ENCODE measurements around the gene TMIGD3. TPM values are rescaled to one million over a fixed set of nuclear protein-coding genes. Genes with fewer than 3 reads are reported as not detected.

Gene TMIGD3
- total RNA-seq, 1 experiment from 2014 or later = not detected

DNA sequence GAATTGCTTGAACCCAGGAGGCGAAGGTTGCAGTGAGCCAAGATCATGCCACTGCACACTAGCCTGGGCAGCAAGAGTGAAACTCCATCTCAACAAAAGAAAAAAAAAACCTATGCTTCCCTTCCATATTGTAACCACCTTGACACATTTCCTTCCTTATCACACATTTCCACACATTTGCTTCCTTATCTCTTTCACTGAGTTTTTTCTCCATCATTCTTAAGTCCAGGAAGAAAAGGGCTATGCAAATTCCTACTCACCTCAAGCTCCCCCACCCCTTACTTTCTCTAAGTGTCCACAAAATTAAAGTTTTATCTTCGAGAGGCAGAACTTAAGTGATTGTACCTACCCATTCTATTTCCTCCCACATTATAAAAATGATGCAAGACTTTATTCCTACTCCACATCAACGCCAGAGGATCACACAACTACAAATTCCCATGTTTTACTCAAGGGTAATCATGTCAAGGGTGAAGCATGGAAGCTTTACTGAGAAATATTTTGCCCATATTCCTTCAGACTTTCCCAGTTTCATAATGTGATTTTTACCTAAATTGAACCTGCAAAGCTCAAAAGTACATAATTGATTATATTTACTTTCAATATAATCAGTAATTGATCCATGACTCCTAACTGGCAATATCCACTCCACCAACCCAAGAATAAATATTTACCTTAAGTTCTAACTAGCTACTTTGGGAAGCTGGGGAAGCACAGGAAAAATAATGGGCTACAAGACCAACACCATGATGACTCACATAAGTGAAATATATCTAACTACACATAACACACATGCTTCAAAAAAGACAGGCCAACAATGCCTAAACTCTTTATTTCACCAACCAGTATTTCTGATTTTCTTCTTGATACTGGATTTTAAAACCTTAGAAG is 63.7 kb downstream of the TMIGD3 start:
- no peaks in the 10 kb centered on the region for H3K9me3 Mint-ChIP-seq (ENCODE audit: unreplicated experiment)
- intact Hi-C loops (cut with micrococcal nuclease) = no loop called here

DNA sequence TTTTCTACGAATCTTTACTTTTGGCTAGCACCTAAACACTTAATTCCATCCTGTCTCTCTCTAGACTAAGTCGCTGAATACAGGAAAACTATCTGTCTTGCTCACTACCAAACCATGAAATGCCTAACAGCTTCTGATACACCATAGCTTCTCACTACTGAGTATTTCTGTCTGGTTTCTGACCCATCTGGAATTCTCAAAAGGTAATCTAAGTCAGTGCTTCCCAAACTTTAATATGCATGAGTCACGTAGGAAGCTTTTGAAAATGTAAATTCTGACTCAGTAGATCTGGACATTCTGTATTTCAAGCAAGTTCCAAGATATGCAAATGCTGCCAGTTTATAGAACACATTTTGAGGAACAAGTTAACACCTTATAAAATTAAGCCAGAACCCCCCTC is 66.7 kb downstream of the TMIGD3 start:
- intact Hi-C loops (cut with micrococcal nuclease) = no loop called here
- no peaks in the 10 kb centered on the region for H3K27me3 Mint-ChIP-seq (ENCODE audit: insufficient read depth, unreplicated experiment)
- no peak for DNase-seq (ENCODE audit: unreplicated experiment)
- no peak overlapping the region for H3K27ac Mint-ChIP-seq (ENCODE audit: low read depth, unreplicated experiment)
- ChIA-PET CTCF (interaction anchor here (1.0 kb wide), 1 partner anchor 14 kb away, joined by 3 read pairs; no protein-coding TSS in a partner anchor), POLR2A (interaction anchor here (0.7 to 1.5 kb wide), 3 partner anchors 8 to 12 kb away, joined by 3 to 4 read pairs (median 3); partner anchors contain the start of gene WDR77)
- H3K9me3 Mint-ChIP-seq (ENCODE audit: unreplicated experiment) = no peaks in the 10 kb centered on the region
- BruUV-seq (replicated peaks) = no TSS peak
- H3K4me3 Mint-ChIP-seq (ENCODE audit: unreplicated experiment) = no peak overlapping the region
- peaks cover 32% of the 10 kb centered on the region for H3K36me3 Mint-ChIP-seq (ENCODE audit: insufficient read depth, unreplicated experiment)
- TF ChIP-seq, protein P1, sequence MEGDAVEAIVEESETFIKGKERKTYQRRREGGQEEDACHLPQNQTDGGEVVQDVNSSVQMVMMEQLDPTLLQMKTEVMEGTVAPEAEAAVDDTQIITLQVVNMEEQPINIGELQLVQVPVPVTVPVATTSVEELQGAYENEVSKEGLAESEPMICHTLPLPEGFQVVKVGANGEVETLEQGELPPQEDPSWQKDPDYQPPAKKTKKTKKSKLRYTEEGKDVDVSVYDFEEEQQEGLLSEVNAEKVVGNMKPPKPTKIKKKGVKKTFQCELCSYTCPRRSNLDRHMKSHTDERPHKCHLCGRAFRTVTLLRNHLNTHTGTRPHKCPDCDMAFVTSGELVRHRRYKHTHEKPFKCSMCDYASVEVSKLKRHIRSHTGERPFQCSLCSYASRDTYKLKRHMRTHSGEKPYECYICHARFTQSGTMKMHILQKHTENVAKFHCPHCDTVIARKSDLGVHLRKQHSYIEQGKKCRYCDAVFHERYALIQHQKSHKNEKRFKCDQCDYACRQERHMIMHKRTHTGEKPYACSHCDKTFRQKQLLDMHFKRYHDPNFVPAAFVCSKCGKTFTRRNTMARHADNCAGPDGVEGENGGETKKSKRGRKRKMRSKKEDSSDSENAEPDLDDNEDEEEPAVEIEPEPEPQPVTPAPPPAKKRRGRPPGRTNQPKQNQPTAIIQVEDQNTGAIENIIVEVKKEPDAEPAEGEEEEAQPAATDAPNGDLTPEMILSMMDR (IDR thresholded peaks at IDR 0.05; ENCODE audit: unreplicated experiment) = no peak
- peaks cover 6% of the 10 kb centered on the region for H3K4me1 Mint-ChIP-seq (ENCODE audit: insufficient read depth, unreplicated experiment)

More for the DNA sequence above, 63.7 kb downstream of the TMIGD3 start:
- TF ChIP-seq, protein P1 (IDR thresholded peaks at IDR 0.05; ENCODE audit: unreplicated experiment) = no peak
- H3K36me3 Mint-ChIP-seq (ENCODE audit: insufficient read depth, unreplicated experiment) = peaks cover 56% of the 10 kb centered on the region
- no peaks in the 10 kb centered on the region for H3K27me3 Mint-ChIP-seq (ENCODE audit: insufficient read depth, unreplicated experiment)
- DNase-seq (ENCODE audit: unreplicated experiment) = no peak
- ChIA-PET POLR2A (interaction anchor here (0.8 to 3.1 kb wide), 2 partner anchors 8 to 13 kb away, joined by 3 to 22 read pairs; partner anchors contain the start of genes ATP5PB, OVGP1 and WDR77), CTCF (interaction anchor here (0.6 to 2.2 kb wide), 4 partner anchors 8 to 248 kb away, joined by 3 to 6 read pairs (median 5); partner anchors contain the start of gene WDR77)
- peak overlapping the region; percentile 0 for H3K27ac Mint-ChIP-seq (ENCODE audit: low read depth, unreplicated experiment)
- peaks cover 12% of the 10 kb centered on the region for H3K4me1 Mint-ChIP-seq (ENCODE audit: insufficient read depth, unreplicated experiment)
- H3K4me3 Mint-ChIP-seq (ENCODE audit: unreplicated experiment) = no peak overlapping the region
- BruUV-seq (replicated peaks) = no TSS peak

Other genes with a start within 250 kb of the TMIGD3 start
- gene CHIA, start 212.8 kb downstream of the TMIGD3 start, total RNA-seq (2022) = not detected in 2 replicates
- gene OVGP1, start 75.9 kb downstream of the TMIGD3 start, total RNA-seq (2022) = 1.3 TPM in 2 replicates
- 35.7 and 54.2 TPM in 2 replicates for gene WDR77, start 54.4 kb downstream of the TMIGD3 start, total RNA-seq (2022)
- gene ATP5PB, start 54.2 kb downstream of the TMIGD3 start, total RNA-seq (2022) = 317 and 348 TPM in 2 replicates
- 0.77 and 1.6 TPM in 2 replicates for gene C1orf162, start 29.6 kb downstream of the TMIGD3 start, total RNA-seq (2022)
- not detected in 2 replicates for gene ADORA3, start within 50 bp of the TMIGD3 start, total RNA-seq (2022)
- 31.5 and 39.3 TPM in 2 replicates for gene RAP1A, start 116.2 kb upstream of the TMIGD3 start, total RNA-seq (2022)
- gene INKA2, start 235.8 kb upstream of the TMIGD3 start, total RNA-seq (2022) = 3.5 and 6.6 TPM in 2 replicates

Data from MCF 10A (cell line).